ENCODE measurements around the gene NT5C1A. TPM values are rescaled to one million over a fixed set of nuclear protein-coding genes. Genes with fewer than 3 reads are reported as not detected.

The NT5C1A gene
- total and polyA plus RNA-seq, 2 donors (not counting 1 experiment from before 2014, with no cell fraction given): not detected

- TF ChIP-seq CTCF (IDR thresholded peaks at IDR 0.05) (no peak), EZH2 (IDR thresholded peaks at IDR 0.05; ENCODE audit: borderline replicate concordance, insufficient read depth, low read depth, low read length, poor library complexity, severe bottlenecking) (no peak)
- H3K9ac ChIP-seq (ENCODE audit: low read length): no peak overlapping the region
- peaks cover 21 to 28% of the 10 kb centered on the region in 2 donors for H3K4me1 ChIP-seq (ENCODE audit: control insufficient read depth in 2 of 2, insufficient read depth in 2 of 2, low read length in 2 of 2)
- Mint-ChIP-seq H3K4me1 (peaks cover 25% of the 10 kb centered on the region), H3K9me3 (ENCODE audit: insufficient read depth) (no peaks in the 10 kb centered on the region), H3K27me3 (peaks cover 63% of the 10 kb centered on the region), H3K4me3 (peak overlapping the region; percentile 77), H3K27ac (no peak overlapping the region)
- no peaks in the 10 kb centered on the region for H4K20me1 ChIP-seq (ENCODE audit: control insufficient read depth, insufficient read depth, low read length, poor library complexity, severe bottlenecking)
- no peak overlapping the region for H2AFZ ChIP-seq (ENCODE audit: insufficient read depth, low read depth, low read length, poor library complexity, severe bottlenecking)
- ChIA-PET CTCF (no interaction called here), POLR2A (no interaction called here)
- no peak overlapping the region for H3K27ac ChIP-seq (ENCODE audit: low read length in 2 of 2)
- no peaks in the 10 kb centered on the region for H3K36me3 ChIP-seq (replicated peaks in 1 of 2; ENCODE audit: control extremely low read depth in 1 of 2, control insufficient read depth in 1 of 2, extremely low read depth in 1 of 2, insufficient read depth in 2 of 2, low read length in 1 of 2)
- no peak for DNase-seq
- no peak overlapping the region for H3K4me3 ChIP-seq (ENCODE audit: control extremely low read depth in 1 of 5, extremely low read depth in 1 of 5, insufficient read depth in 1 of 5, low read depth in 2 of 5, low read length in 4 of 5)
- peaks cover 0 to 24% (median 0%) of the 10 kb centered on the region in 3 donors for H3K9me3 ChIP-seq (ENCODE audit: control extremely low read depth in 1 of 3, control insufficient read depth in 2 of 3, insufficient read depth in 1 of 3, low read length in 2 of 3)
- H3K27me3 ChIP-seq (replicated peaks in 1 of 4; ENCODE audit: control extremely low read depth in 1 of 4, control insufficient read depth in 3 of 4, insufficient read depth in 4 of 4, low read length in 3 of 4): peaks cover 0 to 76% (median 39%) of the 10 kb centered on the region in 4 experiments
- no peaks in the 10 kb centered on the region for H3K79me2 ChIP-seq (ENCODE audit: control insufficient read depth, insufficient read depth, low read length)
- no peak for ATAC-seq (ENCODE audit: low read depth)
- no peak overlapping the region for H3K4me2 ChIP-seq (replicated peaks; ENCODE audit: low read depth, low read length, poor library complexity, severe bottlenecking)
- intact Hi-C loops (cut with micrococcal nuclease): no loop called here
Measured at GRCh38 chr1:39689635-39690034, 17.7 kb upstream of the NT5C1A start.

GRCh38 chr1:39689214-39689613 is 17.3 kb upstream of the NT5C1A start:
- Histone ChIP-seq H3K79me2 (ENCODE audit: control insufficient read depth, insufficient read depth, low read length) (no peaks in the 10 kb centered on the region), H3K9me3 (ENCODE audit: control extremely low read depth in 1 of 3, control insufficient read depth in 2 of 3, insufficient read depth in 1 of 3, low read length in 2 of 3) (peaks cover 0 to 28% (median 0%) of the 10 kb centered on the region in 3 donors), H3K27ac (ENCODE audit: low read length in 2 of 2) (no peak overlapping the region), H3K4me3 (ENCODE audit: control extremely low read depth in 1 of 5, extremely low read depth in 1 of 5, insufficient read depth in 1 of 5, low read depth in 2 of 5, low read length in 4 of 5) (no peak overlapping the region), H2AFZ (ENCODE audit: insufficient read depth, low read depth, low read length, poor library complexity, severe bottlenecking) (no peak overlapping the region), H4K20me1 (ENCODE audit: control insufficient read depth, insufficient read depth, low read length, poor library complexity, severe bottlenecking) (no peaks in the 10 kb centered on the region), H3K36me3 (replicated peaks in 1 of 2; ENCODE audit: control extremely low read depth in 1 of 2, control insufficient read depth in 1 of 2, extremely low read depth in 1 of 2, insufficient read depth in 2 of 2, low read length in 1 of 2) (no peaks in the 10 kb centered on the region), H3K27me3 (replicated peaks in 1 of 4; ENCODE audit: control extremely low read depth in 1 of 4, control insufficient read depth in 3 of 4, insufficient read depth in 4 of 4, low read length in 3 of 4) (peaks cover 0 to 79% (median 41%) of the 10 kb centered on the region in 4 experiments), H3K4me1 (ENCODE audit: control insufficient read depth in 2 of 2, insufficient read depth in 2 of 2, low read length in 2 of 2) (peaks cover 21 to 28% of the 10 kb centered on the region in 2 donors), H3K9ac (ENCODE audit: low read length) (no peak overlapping the region), H3K4me2 (replicated peaks; ENCODE audit: low read depth, low read length, poor library complexity, severe bottlenecking) (no peak overlapping the region)
- Mint-ChIP-seq H3K4me3 (no peak overlapping the region), H3K4me1 (peaks cover 26% of the 10 kb centered on the region), H3K9me3 (ENCODE audit: insufficient read depth) (no peaks in the 10 kb centered on the region), H3K27ac (no peak overlapping the region), H3K27me3 (peaks cover 63% of the 10 kb centered on the region)
- no peak for TF ChIP-seq CTCF (IDR thresholded peaks at IDR 0.05)
- no peak for TF ChIP-seq EZH2 (IDR thresholded peaks at IDR 0.05; ENCODE audit: borderline replicate concordance, insufficient read depth, low read depth, low read length, poor library complexity, severe bottlenecking)
- intact Hi-C loops (cut with micrococcal nuclease): no loop called here
- 83% methylated on average over 1 of the region's 2 CpGs for WGBS (ENCODE audit: insufficient coverage)
- POLR2A ChIA-PET: no interaction called here
- ATAC-seq (ENCODE audit: low read depth): no peak
- DNase-seq: no peak
- CTCF ChIA-PET: no interaction called here
